Astrocyte of the cerebellum (primary cell): ENCODE data around the gene AGAP1.

Source experiments
- DNase-seq: peaks from one replicate; pipeline ENCODE4 v3.0.0-alpha.2; 2011; ENCODE audit warnings: low read depth
- H3K4me3 ChIP-seq: 2 replicates; pipeline ENCODE4 v1.5.1; 2011; ENCODE audit warnings: mild to moderate bottlenecking, low read depth, low read length, moderate library complexity
- in situ Hi-C: cut with HindIII; loops from 2 replicates; pipeline ENCODE4 v1.10.0; 2017; ENCODE audit warnings: low sequenced_read_pairs
- TF ChIP-seq, protein P1 (sequence below): IDR thresholded peaks from 2 replicates; pipeline ENCODE4 v1.5.1; 2012; ENCODE audit warnings: low read length, low read depth, moderate library complexity, mild to moderate bottlenecking; ENCODE audit errors: missing control alignments

AGAP1 gene

DNA sequence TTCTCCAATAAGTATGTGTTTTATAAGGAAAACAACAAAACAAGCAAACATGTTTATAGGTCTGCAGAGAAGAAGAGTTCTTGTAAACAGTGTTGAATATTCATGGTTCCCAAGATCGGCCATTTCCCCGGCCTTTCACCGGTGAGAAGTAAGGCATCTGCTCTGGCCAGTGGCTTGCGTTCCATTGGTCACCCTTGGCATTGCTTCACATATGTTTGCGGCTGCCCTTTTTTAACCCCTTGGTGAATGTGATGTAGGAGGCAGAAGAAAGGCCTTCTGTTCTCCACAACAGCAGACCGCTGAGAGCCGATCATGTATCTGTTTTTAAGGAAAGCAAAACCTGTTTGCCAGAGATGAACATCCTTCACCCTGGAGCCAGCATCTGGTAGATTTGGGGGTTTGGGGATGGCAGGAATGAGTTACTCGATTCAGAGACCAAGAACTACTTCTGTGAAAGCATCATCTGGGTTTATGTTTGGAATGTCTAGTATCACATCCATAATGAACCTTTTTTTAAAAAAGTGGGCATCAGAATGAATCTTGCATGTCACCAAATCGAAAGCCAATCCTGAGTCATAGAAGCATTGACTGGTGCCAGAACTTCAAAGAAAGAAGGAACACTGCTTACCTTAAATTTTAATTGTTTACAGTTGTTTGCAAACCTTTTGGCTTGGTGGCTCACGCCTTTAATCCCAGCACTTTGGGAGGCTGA, 112.3 kb downstream of the AGAP1 start:
- in situ Hi-C loops: no loop called here
- TF ChIP-seq, protein P1, sequence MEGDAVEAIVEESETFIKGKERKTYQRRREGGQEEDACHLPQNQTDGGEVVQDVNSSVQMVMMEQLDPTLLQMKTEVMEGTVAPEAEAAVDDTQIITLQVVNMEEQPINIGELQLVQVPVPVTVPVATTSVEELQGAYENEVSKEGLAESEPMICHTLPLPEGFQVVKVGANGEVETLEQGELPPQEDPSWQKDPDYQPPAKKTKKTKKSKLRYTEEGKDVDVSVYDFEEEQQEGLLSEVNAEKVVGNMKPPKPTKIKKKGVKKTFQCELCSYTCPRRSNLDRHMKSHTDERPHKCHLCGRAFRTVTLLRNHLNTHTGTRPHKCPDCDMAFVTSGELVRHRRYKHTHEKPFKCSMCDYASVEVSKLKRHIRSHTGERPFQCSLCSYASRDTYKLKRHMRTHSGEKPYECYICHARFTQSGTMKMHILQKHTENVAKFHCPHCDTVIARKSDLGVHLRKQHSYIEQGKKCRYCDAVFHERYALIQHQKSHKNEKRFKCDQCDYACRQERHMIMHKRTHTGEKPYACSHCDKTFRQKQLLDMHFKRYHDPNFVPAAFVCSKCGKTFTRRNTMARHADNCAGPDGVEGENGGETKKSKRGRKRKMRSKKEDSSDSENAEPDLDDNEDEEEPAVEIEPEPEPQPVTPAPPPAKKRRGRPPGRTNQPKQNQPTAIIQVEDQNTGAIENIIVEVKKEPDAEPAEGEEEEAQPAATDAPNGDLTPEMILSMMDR: no peak
- DNase-seq: peak; percentile 88
- H3K4me3 ChIP-seq: no peak overlapping the region

DNA sequence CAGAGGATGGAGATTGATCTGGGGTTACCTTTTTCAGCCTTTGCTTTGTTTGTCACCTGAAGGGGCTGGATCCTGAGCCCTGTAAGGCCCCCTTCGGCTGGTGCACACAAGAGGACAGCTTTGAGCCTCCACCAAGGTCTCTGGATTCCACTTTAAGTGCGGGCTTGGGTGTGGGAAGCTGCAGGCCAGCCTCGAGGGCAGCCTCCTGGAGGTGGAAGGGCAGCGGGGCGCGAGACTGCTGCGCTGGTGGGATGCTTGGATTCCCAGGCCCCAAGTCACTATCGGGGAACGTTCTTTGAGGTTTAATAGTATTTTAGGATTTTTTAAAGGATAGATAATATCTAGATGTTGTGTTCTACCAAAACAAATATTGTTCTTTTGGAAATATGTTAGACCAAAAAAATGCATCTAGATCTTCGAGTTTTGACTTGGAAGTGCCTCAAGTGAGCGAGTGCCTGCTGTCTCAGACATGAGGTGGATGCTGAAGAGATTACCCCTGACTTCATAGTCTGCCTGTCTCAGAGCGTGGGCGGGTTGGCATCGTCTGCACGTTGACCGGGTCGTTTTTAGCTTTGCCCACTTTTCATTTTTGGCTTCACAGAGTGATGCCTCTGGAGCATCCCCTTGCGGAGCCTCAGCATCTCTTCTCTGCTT, 113.8 kb downstream of the AGAP1 start:
- H3K4me3 ChIP-seq: no peak overlapping the region
- in situ Hi-C loops: no loop called here
- TF ChIP-seq, protein P1: no peak
- DNase-seq: no peak

DNA sequence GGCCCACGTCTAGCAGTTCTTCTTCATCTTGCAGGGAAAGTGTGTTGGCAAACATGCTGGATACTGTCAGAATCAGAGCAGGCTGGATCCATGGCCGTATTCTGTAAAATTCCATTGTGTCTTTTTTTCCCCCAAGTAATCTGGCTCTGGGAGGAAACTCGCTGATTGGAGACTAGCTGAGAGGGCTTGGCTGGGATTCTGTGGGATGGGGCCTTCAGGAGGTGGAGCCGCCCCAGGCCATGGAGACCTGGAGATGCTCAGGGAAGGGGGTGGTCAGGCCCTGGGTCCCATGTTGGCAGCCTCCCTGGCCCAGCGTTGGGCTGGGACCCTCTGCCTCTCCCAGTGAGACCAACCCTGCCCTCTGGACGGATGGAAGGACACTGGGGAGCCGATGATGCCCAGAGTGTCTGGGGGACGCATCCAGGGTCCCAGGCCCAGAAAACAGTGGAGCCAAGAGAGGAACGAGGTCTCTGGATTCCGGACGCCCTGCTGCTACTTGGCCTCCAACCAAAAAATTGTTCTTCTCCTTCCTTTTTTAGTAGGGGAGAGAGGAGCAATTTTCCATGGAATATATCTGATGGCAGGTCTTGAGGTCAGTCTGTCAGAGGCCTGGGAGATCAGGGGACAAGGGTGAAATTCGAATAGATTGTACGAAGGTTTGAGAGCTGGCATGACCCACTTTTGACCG, 114.5 kb downstream of the AGAP1 start:
- TF ChIP-seq, protein P1: no peak
- DNase-seq: no peak
- H3K4me3 ChIP-seq: no peak overlapping the region
- in situ Hi-C loops: no loop called here

DNA sequence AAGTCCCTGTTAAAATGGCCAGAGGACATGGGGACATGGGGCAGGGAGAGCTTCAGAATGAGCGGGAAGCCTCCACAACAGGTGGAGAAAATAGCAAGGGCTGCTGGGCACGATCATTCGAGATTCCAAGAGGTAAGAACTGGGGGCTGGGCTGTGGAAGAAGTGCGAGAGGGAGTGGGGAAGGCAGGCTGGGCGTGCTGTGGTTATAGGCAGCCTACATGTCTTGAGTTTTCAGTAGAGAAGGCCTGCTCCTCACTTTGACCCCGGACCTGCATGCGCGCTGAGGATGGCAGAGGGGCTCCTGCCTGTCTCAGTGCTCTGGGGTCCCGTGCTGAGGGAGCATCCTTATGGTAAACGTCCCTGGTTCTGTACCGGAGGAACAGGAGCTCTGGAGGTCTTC, 115.5 kb downstream of the AGAP1 start:
- DNase-seq: no peak
- TF ChIP-seq, protein P1: no peak

DNA sequence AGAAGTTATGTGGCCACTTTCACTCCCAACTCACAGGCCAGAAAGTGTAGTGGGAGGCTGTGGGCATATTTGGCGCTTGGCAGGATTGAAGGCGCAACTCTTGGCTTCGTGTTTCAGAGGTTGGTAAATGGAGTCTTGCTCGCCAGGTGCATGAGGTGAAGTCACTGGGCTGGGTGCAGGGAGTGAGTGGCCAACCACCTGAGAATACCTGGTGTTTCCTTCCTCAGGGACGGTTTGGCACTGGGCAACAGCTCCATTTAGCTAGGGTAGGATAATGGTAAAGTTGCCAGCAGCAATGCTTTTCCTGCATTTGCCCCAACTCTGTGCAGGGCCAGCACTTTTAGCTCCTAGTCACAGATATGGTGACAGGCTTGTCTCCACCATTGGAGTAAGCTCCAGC, 115.9 kb downstream of the AGAP1 start:
- H3K4me3 ChIP-seq: no peak overlapping the region
- TF ChIP-seq, protein P1: no peak
- DNase-seq: no peak
- in situ Hi-C loops: no loop called here

More for the DNA sequence above, 115.5 kb downstream of the AGAP1 start:
- no peak overlapping the region for H3K4me3 ChIP-seq
- in situ Hi-C loops: no loop called here

DNA sequence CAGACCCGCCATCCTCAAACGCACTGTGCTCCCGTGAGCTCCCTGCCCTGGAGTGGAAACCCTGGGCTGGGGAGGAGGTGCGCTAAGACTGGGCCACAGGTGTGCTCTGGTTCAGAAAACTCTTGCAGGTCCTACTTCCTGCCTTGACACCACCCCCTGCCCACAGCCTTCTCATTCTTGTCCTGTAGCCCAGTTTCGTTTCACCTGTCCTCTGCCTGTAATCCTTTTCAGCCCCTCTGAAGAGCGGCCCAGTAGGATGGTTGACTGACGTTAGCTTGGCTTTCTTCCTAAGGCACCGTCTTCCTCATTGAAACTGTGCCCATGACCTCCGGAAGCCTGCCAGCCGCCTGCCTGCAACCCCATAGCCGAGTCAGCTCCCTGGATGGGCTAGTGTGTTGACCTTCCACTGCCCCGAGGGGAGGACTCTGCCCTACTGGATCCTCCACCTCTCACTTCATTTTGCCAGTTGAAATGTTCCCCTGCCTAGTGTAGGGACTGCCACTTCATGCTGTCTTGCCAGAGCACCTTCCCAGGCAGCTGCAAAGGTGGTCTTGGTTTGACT, 116.9 kb downstream of the AGAP1 start:
- H3K4me3 ChIP-seq: no peak overlapping the region
- TF ChIP-seq, protein P1: no peak
- in situ Hi-C loops: no loop called here
- DNase-seq: no peak
